Activated CD4-positive, alpha-beta T cell treated with anti-CD3 and anti-CD28 coated beads, Interleukin-2, amount 50 U/mL, for 1 hour (primary cell): ENCODE results near the gene KDM1B.
"Not testable (repeated sequence)": the region's sequence is repeated elsewhere in the genome, so short reads cannot be mapped to it uniquely, and the experiment has no call there.

Experiments
- DNase-seq: peaks from one replicate; pipeline ENCODE4 v3.0.0-alpha.2; 2020

The KDM1B gene

DNA sequence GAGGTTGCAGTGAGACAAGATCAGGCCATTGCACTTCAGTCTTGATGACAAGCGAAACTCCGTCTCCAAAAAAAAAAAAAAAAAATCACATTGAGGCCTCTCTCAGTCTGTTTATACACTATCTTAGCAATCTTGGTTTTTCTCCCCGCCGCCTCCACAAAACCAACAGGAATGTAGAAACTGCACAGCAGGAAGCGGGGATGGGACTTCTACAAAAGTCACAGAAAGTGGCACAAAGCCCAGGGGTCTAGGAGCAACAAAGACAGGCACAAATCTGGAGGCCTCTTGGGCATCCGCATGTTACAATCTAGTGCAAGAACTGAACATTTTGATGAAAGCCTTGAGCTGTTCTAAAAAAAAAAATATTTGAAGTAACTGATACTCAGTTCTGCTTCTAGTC is 48.6 kb downstream of the KDM1B start:
- DNase-seq, result no peak

DNA sequence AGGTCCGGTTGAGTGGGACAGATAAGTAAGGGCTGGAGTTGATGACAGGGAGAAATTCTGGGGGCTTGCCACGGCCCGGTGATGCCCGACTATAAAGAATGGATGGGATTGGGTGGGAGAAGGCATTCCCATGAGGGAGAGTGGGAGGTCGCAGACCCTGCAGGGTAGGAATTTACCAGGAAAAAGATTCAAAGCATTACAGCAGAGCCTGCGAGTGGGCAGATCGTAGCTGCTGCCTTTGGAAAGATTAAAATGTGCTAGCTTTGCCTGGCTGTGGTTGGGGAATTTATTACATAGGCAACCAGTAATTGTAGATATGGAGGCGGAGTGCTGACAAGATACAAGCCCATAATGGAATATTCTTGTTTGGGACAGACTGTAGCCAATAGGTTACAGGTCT is 49.5 kb downstream of the KDM1B start:
- DNase-seq, result no peak

DNA sequence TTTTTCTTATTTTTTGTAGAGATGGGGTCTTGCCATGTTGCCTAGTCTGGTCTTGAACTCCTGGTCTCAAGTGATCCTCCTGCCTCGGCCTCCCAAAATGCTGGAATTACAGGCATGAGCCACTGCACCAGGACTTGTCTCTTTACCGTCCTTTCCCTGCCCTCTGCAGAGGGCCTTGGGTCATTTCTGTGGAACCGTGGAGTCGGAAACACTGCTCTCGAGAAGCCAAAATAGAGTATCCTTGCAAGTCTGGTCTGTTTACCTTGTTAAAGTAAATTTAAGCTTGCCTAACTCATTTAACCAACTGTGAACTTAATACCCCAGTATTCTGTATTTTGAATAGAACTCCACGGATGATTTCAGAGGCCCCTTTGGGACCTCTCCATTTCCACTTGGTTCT is 51.4 kb downstream of the KDM1B start:
- no peak for DNase-seq

DNA sequence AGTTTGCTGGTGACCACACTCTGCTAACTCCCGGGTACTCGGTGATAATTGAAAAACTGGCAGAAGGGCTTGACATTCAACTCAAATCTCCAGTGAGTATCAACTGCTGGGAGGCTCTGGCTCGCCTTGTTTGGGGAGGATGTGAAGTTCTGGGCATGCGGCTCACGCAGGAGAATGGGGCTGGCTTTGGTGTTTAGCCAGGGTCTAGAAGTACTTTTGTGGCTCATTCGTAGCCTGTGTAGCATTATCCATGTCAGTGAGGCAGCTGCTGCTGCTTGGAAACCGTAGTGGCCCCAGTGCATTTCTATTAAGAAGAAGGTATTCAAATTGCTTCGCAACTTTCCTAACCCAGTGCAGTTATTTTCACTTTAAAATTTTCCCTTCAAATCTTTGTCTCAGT is 52.2 kb downstream of the KDM1B start:
- DNase-seq, result no peak

DNA sequence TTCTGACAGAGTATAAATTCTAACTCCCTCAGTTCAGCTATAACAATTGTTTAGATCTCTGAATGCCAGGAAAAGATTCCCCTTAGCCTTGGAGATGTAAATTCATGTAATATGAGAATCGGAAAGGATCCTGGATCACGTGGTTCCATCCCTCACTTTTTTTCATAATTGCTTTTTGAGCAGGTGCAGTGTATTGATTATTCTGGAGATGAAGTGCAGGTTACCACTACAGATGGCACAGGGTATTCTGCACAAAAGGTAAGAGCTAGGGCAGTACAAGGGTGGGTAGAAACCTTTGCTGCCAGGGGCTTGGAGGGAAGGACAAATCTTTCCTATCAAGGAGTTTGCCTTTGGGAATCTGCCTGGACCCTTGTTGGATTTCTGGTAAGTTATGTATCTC is 52.7 kb downstream of the KDM1B start:
- no peak for DNase-seq

DNA sequence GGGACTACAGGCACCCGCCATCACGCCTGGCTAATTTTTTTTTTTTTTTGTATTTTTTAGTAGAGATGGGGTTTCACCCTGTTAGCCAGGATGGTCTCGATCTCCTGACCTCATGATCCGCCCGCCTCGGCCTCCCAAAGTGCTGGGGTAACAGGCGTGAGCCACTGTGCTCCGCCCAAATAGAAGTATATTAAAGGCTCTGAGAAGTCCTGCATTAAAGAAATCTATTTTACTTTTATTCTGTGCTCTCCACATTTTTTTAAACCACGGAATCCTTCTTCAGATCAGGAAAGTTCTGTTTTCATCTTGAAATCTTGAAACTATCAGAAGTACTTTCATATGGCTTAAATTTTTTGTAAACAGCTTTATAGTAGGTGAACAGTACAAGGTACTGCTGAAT is 53.6 kb downstream of the KDM1B start:
- not testable (repeated sequence) for DNase-seq

DNA sequence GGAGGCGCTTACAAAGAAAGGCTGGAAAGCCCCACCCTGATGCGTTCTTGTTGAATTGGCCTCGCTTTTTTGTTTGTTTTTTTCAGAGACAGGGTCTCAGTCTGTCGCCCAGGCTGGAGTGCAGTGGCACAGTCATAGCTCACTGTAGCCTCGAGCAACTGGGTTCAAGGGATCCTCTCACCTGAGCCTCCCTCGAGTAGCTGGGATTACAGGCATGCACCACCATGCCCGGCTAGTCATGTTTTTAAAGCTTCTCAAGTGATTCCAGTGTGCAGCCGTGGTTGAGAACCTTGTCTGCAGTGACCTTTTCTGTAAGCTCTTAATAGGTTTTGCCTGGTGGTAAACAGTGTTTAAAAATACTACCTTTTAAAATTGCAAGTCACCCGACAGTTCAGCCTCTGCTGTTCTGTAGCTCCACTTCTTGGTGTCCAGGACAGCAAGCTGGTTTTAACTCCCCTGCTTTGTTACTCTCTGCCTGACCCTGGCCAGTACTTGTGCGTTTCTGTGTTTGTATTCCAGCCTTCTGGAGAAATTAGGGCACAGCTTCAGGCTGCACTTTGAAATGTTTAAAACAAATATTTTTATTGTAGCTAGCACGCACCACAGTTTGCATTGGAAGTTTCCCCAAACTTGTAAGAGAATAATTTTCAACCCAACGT is 54.4 kb downstream of the KDM1B start:
- no peak for DNase-seq

DNA sequence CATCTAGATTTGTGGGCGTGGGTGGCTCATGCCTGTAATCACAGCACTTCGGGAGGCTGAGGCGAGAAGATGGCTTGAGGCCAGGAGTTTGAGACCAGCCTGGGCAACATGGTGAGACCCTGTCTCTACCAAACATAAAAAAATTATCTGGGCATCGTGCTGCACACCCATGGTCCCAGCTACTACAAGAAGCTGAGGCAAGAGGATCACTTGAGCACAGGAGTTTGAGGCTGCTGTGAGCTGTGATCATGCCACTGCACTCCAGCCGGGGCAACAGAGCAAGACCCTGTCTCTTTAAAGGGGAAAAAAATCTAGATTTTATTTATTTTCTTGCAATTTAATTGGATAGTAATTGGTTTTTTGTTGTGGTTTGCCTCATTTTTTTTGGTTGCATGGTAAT is 55.5 kb downstream of the KDM1B start:
- DNase-seq, result no peak

DNA sequence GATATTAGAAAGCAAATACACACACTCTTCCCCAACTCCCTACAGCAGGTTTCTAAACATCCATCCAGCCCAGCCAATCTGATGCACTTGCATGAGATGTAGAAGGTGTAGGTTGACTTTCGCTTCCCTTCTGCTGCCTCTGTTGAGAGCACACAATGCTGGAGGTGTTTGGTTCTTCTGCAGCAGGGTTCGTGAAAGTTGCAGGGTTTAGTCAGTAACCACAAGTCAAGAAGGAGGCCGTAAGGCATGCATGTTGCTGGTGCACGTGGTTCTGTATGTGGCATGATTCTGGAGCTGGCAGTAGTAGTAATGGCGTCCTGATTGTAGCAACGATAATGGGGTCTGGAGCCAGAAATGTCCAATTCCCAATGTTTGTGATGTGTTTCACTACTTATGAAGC is 56.1 kb downstream of the KDM1B start:
- DNase-seq, result no peak

DNA sequence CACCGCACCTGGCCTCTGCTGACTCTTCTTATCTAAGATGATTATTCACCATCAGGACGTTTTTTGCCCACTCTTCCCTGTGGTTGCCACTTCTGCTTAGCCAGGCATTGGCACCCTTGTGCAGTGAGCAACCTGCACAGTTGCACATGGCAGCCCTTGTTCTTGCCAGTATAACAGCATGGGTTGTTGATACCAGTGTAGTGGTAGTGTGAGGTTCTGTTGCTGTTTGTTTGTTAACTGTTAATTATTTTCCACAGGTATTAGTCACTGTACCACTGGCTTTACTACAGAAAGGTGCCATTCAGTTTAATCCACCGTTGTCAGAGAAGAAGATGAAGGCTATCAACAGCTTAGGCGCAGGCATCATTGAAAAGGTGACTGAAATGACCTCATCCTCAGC is 57.0 kb downstream of the KDM1B start:
- DNase-seq, result no peak

DNA sequence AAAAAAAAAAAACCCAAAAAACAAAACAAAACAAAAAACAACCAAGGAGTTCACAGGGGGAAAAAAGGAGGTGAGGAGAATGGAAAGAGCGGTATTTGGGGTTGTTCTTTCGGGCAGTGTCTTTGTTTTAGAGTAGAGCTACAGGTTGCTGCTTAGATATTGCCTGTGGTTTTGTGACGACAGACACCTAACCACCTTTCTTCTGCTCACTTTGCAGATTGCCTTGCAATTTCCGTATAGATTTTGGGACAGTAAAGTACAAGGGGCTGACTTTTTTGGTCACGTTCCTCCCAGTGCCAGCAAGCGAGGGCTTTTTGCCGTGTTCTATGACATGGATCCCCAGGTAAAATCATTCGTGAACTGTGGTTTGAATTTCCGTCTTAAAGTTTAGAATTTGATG is 58.2 kb downstream of the KDM1B start:
- DNase-seq, result no peak

DNA sequence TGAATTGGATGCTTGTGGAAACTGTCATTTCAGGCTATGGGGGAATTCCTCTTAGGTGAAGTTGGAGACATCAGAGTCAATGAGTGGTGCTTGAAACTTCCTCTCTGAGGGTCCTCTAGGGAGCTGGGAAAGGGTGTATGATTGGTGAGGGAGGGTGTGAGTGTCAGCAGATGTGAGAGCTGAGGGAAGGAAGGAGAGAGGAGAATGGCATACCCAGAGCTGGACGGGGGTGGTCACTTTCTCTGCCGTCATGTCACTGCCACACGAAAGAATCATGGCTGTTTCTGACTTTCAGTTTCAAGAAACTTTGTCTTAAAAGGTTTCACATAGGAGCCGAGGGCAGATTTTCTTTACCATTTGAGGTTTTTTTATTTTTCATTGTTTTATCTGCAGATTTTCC is 58.8 kb downstream of the KDM1B start:
- DNase-seq, result no peak

DNA sequence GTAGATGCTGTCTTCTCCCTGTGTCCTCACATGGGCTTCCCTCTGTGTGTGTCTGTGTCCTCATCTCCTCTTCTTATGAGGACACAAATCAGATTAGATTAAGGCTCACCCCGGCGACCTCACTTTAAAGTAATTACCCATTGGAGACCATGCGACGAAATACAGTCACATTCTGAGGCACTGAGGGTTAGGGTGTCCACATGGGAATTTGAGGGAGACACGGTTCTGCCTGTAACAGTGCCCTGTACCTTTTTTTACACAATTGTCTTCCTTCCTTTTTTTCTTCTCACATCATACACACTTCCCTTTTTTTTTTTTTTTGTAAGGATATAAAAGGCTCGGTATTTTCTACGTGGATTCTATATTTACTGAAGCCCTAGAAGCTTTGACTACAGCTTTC is 60.2 kb downstream of the KDM1B start:
- DNase-seq, result no peak

DNA sequence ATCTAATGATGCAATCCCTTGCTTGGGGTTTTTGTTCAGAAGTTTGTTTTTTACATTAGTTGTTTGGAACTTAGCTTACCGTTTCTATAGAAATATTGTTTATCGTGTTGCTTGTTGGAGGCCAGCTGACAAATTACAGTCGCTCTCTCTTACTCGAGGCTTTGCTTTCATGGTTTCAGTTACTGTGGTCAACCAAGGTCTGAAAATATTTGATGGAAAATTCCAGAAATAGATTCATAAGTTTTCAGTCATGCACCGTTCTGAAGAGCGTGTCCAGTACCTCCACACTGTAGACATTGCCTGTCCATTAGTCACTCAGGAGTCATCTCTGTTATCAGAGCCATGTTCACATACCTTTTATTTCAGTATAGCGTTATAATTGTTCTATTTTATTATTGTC is 61.2 kb downstream of the KDM1B start:
- DNase-seq, result no peak

DNA sequence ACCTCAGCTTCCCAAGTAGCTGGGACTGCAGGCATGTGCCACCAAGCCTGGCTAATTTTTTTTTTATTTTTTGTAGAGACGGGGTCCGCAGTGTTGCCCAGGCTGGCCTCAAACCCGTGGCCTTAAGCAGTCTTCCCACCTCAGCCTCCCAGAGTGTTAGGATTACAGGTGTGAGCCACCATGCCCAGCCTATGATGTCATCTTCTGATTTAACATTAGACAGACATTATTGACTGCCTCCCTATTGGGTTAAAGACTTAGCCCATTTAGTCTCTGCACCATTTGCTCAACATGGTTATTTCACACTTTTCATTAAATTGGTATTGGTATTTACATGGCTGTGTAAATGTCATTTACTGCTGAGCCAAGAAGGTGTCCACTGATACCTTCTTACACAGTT is 63.0 kb downstream of the KDM1B start:
- DNase-seq, result no peak

DNA sequence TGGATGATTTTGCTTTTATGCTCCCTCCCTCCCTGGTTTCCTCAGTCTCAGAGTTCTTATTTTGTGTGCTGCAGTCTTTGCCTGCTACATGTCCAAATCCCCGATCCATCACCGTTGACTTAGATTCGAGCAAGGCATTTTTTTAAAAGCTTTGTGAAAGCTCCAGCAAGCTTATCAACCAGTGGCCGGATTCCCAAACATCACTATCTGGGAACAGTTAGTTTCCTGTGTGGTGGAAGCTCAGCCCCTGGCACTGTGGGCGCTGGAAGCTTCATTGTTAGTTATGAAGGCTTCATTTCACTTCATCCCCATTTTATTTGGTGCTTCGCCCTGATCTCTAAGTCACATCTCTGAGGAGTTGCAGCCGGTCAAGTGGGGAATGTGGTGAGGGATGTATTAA is 64.4 kb downstream of the KDM1B start:
- DNase-seq, result no peak

DNA sequence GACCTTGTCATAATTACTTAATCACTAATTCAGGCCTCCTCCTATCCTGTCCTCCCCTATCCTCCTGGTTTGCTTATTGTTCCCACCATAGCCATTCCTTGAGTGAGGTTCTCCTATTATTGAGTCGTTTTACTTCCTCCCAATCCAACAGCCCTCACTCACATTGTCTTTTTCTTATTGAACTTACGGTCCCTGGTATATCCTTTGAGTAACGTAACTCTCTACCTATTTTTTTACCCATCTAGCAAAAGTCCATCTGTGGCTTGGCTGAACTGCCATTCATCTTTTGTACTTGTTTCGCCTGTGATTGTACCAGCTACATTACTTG is 66.0 kb downstream of the KDM1B start:
- DNase-seq, result no peak

DNA sequence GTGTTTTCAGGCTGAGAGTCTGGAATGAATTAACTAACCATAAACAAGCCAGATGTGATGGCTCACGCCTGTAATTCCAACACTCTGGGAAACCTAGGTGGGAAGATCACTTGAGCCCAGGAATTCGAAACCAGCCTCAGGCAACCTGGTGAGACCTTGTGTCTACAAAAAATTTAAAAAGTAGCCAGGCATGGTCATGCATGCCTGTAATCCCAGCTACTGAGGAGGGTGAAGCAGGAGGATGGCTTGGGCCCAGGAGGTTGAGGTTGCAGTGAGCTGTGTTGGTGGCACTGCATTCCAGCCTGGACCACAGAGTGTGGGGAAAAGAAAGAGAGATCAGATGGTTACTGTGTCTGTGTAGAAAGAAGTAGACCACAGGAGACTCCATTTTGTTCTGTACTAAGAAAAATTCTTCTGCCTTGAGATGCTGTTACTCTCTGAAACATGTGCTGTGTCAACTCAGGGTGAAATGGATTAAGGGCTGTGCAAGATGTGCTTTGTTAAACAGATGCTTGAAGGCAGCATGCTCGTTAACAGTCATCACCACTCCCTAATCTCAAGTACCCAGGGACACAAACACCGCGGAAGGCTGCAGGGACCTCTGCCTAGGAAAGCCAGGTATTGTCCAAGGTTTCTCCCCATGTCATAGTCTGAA is 71.4 kb downstream of the KDM1B start:
- not testable (repeated sequence) for DNase-seq

DNA sequence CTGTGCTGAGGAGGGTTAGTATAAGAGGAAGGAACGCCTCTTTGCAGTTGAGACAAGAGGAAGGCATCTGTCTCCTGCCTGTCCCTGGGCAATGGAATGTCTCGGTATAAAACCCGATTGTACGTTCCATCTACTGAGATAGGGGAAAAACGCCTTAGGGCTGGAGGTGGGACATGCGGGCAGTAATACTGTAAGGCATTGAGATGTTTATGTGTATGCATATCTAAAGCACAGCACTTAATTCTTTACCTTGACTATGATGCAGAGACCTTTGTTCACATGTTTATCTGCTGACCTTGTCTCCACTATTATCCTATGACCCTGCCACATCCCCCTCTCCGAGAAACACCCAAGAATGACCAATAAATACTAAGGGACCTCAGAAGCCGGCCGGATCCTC is 71.9 kb downstream of the KDM1B start:
- DNase-seq, result not testable (repeated sequence)

DNA sequence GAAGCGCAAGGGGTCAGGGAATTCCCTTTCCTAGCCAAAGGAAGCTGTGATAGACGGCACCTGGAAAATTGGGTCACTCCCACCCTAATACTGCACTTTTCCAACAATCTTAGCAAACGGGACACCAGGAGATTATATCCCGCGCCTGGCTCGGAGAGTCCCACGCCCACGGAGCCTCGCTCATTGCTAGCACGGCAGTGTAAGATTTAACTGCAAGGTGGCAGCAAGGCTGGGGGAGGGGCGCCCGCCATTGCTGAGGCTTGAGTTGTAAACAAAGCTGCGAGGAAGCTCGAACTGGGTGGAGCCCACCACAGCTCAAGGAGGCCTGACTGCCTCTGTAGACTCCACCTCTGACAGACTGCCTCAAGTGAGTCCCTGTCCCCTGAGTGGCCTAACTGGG is 73.4 kb downstream of the KDM1B start:
- DNase-seq, result not testable (repeated sequence)

DNA sequence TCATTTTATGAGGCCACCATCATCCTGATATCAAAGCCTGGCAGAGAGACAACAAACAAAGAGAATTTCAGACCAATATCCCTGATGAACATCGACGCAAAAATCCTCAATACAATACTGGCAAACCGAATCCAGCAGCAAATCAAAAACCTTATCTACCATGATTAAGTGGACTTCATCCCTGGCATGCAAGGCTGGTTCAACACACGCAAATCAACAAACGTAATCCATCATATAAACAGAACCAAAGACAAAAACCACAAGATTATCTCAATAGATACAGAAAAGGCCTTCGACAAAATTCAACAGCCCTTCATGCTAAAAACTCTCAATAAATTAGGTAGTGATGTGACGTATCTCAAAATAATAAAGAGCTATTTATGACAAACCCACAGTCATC is 76.6 kb downstream of the KDM1B start:
- DNase-seq, result not testable (repeated sequence)

DNA sequence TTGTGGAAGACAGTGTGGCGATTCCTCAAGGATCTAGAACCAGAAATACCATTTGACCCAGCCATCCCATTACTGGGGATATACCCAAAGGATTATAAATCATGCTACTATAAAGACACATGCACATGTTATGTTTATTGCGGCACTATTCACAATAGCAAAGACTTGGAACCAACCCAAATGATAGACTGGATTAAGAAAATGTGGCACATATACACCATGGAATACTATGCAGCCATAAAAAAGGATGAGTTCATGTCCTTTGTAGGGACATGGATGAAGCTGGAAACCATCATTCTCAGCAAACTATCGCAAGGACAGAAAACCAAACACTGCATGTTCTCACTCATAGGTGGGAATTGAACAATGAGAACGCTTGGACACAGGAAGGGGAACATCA is 78.5 kb downstream of the KDM1B start:
- not testable (repeated sequence) for DNase-seq

DNA sequence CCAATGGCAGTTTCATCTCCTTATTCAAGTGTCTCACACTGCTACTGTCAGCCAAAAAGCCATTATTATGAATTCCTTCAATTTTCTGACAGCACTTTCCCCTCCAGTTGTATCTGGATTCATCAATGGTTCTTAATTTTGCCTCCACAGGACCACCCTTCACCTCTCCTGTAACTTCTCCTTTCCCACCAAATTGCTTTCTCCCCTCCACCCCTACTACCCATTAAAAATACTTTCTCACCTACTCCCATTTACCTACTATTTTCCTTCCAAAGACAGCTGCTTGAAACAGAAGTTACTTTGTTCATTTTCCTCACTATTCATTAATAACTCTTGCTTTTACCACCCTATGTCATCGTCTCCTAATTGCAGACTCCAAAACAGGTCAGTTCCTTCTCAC is 79.3 kb downstream of the KDM1B start:
- no peak for DNase-seq

DNA sequence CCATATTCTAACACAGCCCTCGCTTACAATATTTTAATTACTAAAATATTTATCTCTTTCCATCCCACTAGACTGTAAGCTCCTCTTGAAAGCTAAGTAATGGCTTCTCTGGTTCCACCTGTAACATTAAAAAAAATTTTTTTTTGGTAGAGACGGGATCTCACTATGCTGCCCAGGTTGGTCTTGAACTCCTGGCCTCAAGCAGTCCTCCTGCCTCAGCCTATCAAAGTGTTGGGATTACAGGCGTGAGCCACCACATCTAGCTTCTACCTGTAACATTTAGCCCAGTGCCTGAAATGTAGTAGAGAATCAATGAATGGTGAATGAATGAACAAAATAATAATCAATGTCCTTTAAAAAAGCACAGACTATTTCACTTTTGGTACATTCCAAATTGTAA is 80.3 kb downstream of the KDM1B start:
- no peak for DNase-seq

DNA sequence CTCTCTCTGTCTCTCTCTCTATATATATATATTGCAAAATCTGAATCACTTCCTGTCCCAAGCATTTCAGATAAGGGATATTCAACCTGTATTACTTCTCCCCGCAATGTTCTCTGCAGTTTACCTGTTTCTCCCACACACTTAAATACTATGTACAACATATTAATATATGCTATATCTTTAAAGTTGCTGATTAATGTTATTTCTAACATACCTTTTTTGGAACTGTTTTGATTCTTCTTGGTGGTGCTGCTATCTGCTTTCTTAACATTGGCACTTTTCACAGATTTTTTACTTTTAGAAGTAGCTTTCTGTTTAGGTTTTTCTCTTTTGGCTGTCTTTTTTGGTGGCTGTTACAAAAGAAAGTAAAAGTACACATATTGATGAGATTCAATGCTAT is 81.9 kb downstream of the KDM1B start:
- no peak for DNase-seq
